GM12892 (cell line): ENCODE results near the gene B3GALT5.

Experiments used
- DNase-seq: peaks from one replicate; pipeline ENCODE4 v3.0.0; 2011; ENCODE audit not compliant: insufficient read length
- FAIRE-seq: peaks from 2 replicates; lab custom pipeline; 2011; peaks lifted over from hg19 to GRCh38; lab: Jason Lieb, UNC
- POLR2A ChIP-seq: IDR thresholded peaks from 2 replicates; pipeline ENCODE4 v1.6.1; 2011; ENCODE audit warnings: low read depth, low read length, control low read depth
- POLR2AphosphoS5 ChIP-seq: IDR thresholded peaks from 2 replicates; pipeline ENCODE4 v1.6.1; 2011; ENCODE audit warnings: low read depth, low read length, control low read depth
- TAF1 ChIP-seq: IDR thresholded peaks from 2 replicates; pipeline ENCODE4 v1.6.1; 2011; ENCODE audit warnings: low read depth, mild to moderate bottlenecking, control low read depth, low read length, borderline replicate concordance

Gene B3GALT5

DNA sequence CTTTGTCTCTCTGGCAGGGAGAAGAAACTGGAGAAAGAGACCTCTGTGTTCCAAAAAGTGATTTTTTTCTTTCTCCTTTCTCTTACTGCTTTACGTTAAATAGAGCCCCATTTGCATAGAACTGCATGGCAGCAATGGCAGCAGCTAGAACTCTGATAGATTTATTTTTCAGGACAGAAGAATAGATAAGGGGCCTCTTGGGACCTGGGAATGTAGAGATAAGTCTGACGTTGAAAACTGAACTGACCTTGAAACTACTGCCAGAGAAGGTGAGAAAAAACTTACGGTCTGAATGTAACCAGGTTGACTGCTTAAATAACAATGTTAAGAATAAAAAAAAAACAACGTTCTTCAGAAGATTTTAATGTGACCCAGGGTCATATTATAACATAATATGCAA, 25.4 kb upstream of the B3GALT5 start:
- DNase-seq (no peak), FAIRE-seq (no peak)
- TF ChIP-seq POLR2AphosphoS5, result no peak
- no peak for TF ChIP-seq TAF1
- TF ChIP-seq POLR2A, result no peak

GRCh38 chr21:39588884-39589283, 23.9 kb upstream of the B3GALT5 start:
- no peak for FAIRE-seq
- no peak for TF ChIP-seq TAF1
- no peak for TF ChIP-seq POLR2A
- TF ChIP-seq POLR2AphosphoS5, result no peak
- no peak for DNase-seq

- FAIRE-seq (no peak), DNase-seq (no peak)
- TF ChIP-seq POLR2AphosphoS5 (no peak), POLR2A (no peak), TAF1 (no peak)
These were observed 19.2 kb upstream of the B3GALT5 start for GRCh38 chr21:39593522-39593921.

GRCh38 chr21:39595465-39595864, 17.3 kb upstream of the B3GALT5 start:
- no peak for FAIRE-seq
- DNase-seq, result no peak
- no peak for TF ChIP-seq POLR2A
- no peak for TF ChIP-seq POLR2AphosphoS5
- TF ChIP-seq TAF1, result no peak

DNA sequence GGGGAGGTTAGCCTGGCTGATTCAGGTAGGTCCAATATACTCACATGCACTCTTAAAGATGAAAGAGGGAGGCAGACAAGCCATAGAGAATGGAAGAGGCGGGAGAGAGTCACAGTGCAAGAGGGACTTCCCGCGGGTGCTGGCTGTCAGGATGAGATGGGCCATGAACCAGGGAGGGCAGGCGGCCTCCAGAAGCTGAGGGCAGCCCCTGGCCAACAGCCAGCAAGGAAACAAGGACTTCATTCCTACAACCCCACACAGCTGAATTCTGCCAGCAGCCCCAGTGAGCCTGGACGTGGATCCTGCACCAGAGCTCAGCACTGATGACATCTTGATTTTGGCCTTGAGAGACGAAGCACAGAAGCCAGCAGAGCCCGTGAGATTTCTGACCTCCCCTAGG, 15.1 kb upstream of the B3GALT5 start:
- no peak for FAIRE-seq
- TF ChIP-seq POLR2A, result no peak
- TF ChIP-seq POLR2AphosphoS5, result no peak

GRCh38 chr21:39599191-39599970, 13.4 kb upstream of the B3GALT5 start:
- DNase-seq (no peak), FAIRE-seq (no peak)
- TF ChIP-seq TAF1 (no peak), POLR2A (no peak)

More for the DNA sequence above, 15.1 kb upstream of the B3GALT5 start:
- no peak for DNase-seq

- FAIRE-seq, result no peak
- no peak for TF ChIP-seq POLR2A
- no peak for TF ChIP-seq TAF1
- no peak for TF ChIP-seq POLR2AphosphoS5
These were observed 11.4 kb upstream of the B3GALT5 start for GRCh38 chr21:39601187-39601928.

DNA sequence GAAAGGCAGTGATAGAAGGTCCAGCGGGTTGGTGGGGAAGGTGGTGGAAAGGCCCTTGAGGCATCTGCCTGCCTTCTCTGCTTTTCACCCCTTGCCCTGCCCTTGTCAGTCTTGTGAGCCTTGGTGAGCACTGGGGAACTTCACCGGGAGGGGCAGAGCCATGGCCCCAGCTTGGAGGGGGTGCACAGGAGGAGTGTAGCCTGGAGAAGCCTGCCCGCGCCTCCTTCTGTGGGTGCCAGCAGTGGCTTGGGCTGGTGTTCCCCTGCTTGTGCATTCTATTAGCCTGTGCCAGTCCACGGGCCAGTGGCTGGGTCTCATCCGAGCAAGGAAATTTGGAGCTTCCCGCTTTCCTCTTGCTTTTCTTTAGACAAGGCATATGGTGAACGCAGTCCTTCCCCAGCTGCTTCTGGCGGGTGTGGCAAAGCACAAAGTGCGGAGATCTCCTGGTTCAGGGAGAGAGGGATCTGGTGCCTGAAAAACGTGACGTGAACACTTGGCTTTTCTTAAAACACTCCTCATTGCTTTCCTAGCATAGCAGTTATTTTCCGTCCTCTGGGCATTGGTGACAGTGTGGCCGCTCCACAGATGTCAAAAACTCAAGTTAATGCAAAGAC, 10.6 kb upstream of the B3GALT5 start:
- FAIRE-seq, result no peak
- no peak for DNase-seq
- no peak for TF ChIP-seq POLR2A
- TF ChIP-seq POLR2AphosphoS5, result no peak
- TF ChIP-seq TAF1, result no peak

More at GRCh38 chr21:39601187-39601928, 11.4 kb upstream of the B3GALT5 start:
- DNase-seq, result no peak

DNA sequence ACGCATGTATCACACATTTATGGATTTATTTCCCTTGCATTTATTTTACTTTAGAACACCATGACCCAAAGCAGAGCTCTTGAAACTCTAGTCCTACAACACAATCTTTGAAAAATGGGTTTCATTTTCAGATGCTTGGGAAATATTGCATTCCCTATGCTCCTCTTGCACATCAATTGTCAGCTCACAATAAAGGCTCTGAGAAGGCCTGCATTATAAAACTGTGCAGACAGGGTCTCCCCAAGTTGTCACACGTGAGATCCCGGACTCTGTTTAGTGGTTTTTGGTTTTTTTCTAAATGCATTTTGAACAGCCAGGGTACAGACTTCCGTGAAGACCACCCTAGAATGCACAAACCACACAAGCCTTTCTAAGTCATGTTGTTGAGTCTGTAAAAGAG, 9.9 kb upstream of the B3GALT5 start:
- no peak for DNase-seq
- no peak for TF ChIP-seq POLR2A
- no peak for TF ChIP-seq TAF1
- no peak for TF ChIP-seq POLR2AphosphoS5
- no peak for FAIRE-seq

GRCh38 chr21:39604951-39605350, 7.8 kb upstream of the B3GALT5 start:
- no peak for TF ChIP-seq POLR2AphosphoS5
- no peak for TF ChIP-seq TAF1
- no peak for TF ChIP-seq POLR2A
- FAIRE-seq (no peak), DNase-seq (no peak)

- DNase-seq, result no peak
These were observed 2.0 kb upstream of the B3GALT5 start for GRCh38 chr21:39610703-39611102.

More at GRCh38 chr21:39610703-39611102, 2.0 kb upstream of the B3GALT5 start:
- no peak for FAIRE-seq
- no peak for TF ChIP-seq TAF1
- no peak for TF ChIP-seq POLR2AphosphoS5
- TF ChIP-seq POLR2A, result no peak
